DOHH2 (cell line): ENCODE data around the gene VWF.

ENCODE experiments used
- CTCF ChIP-seq: fragments of 200-600 bp; sonication (generic); IDR thresholded peaks from one replicate; pipeline ENCODE4 v1.5.1; 2014; ENCODE audit warnings: antibody characterized with exemption, mild to moderate bottlenecking, low read depth, low read length; ENCODE audit not compliant: poor library complexity, severe bottlenecking
- EZH2phosphoT487 ChIP-seq: fragments of 200-600 bp; sonication (generic); IDR thresholded peaks from 2 replicates; pipeline ENCODE4 v1.6.1; 2017; ENCODE audit warnings: borderline replicate concordance, mild to moderate bottlenecking, antibody characterized with exemption, low read length, moderate library complexity, mixed read lengths

- no peak for TF ChIP-seq CTCF
- TF ChIP-seq EZH2phosphoT487: no peak
These were observed 47.4 kb downstream of the VWF start for GRCh38 chr12:6076776-6077691.
